SKM-1 (cell line): ENCODE results near the gene PRCP.

Experiments
- DNase-seq: peaks from one replicate; lab custom pipeline; 2025; ENCODE audit not compliant: unreplicated experiment; lab: John Stamatoyannopoulos, UW

PRCP gene

DNA sequence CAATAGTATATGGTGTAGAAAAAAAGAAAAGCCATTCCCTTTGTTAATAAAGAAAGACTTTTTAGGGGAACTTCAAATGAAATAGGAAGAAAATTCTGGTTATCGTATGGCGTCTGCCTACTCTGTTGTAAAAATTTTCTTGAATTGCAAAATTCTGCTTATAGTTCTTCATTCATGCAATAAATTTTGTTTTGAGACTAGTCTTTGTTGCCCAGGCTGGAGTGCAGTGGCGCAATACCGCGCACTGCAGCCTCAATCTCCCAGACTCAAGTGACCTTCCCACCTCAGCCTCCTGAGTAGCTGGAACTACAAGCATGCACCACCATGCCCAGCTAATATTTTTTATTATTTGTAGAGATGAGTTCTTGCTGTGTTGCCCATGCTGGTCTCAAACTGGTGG is 7.1 kb upstream of the PRCP start:
- no peak for DNase-seq

DNA sequence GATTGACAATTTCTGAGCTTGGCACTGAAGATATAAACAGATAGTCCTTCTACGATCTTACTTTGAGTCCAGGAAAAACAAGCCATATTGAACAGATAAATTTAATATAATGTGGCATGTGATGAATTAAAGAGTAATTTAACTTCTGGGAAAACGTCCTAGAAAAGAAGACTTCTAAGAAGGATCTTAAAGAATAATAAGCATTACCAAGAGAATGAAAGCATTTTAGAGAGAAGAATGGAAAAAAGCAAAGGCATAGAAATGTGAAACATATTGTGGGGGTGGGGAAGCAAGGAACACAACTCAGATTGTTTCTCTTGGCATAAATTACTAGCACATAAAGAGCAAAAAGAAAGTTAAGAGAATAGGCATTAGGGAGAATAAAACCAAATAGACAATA is 6.7 kb upstream of the PRCP start:
- DNase-seq = no peak

DNA sequence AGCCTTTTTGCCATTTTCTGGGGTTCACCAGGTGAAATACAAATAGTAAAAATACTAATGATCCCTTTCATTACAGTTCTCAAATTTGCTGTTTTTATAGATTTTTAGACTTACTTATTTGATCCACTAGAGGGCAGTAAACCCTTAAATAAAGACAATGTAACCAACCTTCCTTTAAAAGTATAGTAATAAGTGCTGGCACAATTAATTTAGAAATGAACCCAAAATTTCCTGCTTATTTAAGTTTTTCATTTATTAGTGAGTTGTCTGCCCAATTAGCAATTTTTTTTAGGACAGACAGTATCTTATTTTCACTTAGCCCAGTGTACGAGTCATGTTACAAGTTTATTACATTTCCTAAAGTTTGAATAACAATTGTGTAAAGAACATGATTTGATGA is 6.0 kb upstream of the PRCP start:
- DNase-seq = peak; percentile 25

DNA sequence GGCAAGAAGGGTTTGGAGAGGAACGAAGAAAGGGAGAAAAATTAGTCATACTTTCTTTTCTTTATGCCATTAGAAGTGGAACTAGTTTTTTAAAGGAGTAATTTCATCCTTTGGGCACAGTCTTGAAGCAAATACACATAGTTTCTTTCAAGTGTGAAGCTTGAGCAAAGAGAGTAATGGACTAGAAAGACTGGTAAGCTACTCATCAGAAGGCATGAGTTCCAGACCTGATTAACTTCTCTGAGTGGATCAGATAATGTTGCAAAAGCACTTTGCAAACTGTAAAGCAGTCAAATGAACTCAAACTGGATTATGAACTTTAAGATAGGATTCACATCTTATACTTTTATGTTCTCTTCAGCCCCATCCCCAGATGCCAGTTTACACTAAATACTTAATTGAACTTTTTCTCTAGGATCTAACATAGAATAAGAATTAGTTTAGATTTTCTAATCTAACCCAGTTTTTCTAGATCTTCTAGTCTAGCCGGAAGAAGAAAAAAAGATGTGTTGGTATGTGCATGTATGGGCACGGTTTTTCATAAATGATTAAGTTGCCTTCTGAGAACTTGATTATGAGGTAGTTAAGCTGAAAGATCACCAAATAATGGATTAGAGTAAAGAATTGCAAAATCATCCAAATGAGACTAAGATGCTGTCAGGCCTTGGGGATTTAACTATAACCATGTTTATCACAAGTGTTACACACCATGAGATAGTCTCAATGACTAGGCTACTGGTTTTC is 3.8 kb upstream of the PRCP start:
- DNase-seq = no peak

DNA sequence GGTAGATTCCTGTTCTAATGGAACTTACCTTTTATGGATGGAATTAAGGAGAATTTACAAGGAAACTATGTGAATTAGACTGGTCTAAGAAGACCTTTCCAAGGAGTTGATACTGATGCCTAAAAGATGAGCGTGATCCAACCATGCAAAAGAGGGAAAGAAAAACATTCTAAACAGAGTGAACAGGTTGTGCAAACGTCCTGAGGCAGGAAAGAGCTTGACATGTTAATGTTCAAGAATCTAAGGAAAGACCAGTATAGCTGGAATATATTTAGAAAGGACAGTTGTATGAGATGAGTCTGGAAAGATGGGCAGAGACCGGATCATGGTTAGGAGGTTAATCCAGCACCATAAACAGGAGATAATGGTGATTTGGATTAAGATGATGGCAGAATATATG is 2.6 kb upstream of the PRCP start:
- no peak for DNase-seq

DNA sequence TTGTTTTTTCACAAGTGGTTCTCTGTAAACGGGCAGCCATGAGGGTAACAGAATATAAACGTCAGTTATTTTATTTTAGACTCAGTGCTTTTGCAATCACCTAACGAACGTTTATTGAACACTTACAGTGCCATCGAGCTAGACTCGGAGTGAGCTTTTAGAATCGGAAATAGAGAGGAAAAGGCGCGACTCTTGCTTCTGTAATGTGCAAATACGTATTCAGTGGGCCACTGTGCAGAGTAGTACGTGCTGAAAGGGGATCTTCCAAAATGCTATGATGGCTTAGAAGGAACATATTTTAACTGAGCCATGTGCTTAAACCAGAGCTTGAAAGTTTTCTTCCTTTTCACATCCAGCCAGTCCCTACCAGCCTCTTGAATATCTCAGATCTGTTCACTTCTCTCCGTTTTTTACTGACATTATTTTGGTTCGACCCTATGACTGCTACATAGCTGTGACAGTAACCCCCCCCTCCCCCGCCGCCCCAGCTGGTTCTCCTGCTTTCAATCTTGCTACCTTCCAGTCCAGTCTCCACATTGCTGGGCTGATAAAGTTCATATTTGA is 1.8 kb upstream of the PRCP start:
- no peak for DNase-seq

DNA sequence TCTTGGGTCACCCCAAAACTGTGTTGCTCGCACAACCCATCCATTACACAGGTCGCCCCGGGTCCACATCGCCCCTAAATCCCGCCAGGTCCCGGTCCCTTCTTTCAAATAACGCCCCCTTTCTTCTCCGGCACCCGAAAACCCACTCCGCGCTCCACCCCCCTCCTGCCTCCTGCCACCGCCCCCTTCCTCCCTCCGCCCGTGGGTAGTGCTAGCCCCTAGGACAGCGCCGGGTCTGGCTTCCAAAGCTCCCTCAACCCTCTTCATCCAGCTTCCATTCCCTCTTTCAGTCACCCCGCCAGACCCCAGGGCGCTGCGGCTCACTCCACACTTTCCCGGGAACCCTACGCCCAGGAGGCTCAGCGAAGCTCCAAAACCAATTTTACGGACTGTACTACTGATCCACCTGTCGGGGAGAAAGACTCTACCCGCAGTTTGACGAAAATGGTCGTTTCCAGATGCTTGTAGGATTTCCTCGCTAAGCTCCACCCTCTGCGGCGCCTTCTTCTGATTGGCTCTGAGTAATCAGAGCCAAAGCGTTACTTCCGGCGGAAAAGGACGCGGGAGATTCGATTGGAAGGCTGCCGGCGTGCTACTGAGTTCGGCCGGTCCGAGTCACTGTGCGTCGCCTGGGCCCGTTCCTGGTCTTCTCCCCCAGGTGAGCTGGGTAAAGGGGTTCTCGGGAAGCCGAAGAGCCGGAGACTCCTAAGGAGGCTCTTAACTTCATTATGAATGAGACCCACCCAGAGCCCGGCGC is 1.1 kb upstream of the PRCP start, which contains the start of gene DDIAS:
Gene DDIAS, plus strand, starts transcription at position 572 of the 757 bp plus-strand sequence. CDS start 13,003 bp downstream, outside the sequence.
- peak; percentile 94 for DNase-seq

DNA sequence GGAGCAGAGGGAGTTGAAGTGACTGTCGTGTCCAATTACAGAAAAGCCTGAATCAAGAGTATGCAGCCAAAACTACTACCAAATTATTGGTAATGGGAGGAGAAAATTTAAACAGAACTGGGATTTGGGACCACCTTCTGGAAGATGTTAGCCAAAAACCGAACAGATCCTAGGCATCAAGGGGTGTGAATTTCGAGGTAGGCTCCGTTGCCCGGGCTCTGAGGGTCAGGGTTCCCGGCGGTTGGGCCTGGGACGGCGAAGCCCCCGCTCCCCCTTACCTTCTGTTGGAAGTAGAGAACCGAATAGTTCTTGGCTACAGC is 313 bp downstream of the PRCP start:
- no peak for DNase-seq

DNA sequence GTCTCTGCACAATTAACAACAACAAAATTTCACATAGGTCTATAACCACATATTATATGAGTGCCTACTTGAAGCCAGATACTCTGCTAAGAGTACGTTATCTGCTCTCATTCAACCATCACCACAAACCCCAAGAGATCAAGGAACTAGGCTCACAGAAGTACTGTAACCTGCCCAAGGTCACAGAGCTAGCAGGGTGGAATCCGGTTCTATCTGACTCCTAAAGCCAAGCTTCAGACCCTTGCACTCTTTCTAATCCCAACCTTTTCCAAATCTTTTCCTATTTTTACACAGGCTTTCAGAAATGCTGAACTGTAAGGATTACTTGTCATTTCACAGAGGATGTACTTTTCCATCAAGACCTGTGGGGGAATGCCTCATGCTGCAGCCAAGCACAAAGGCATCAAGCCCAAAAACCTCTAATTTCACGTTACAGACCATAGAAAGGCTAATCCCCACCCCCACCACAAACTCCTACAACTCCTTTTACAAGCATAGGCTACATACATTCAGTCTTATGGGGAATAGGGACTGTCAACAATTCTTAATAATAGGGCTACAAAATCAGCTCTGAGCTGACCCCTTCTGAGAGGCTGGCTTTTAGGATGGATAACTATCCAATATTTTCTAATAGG is 927 bp downstream of the PRCP start:
- peak; percentile 2 for DNase-seq

DNA sequence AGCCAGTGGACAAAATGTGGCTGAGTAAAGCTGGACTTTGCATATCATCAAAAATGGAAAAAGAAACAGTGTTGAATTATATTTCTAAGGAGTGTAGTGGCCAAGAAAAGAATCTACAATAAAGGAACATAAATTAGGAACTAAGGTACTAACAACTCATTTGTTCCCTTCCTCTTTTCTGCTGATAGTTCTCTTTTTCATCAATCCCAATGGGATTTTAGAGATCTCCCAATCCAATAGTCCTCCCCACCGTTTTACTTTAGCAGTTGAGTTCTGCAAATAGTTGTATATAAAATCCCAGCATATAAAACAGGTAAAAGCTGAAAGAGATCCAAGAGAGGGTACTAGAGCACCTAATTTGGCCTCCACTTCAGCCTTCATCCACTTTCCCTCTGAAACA is 2.0 kb downstream of the PRCP start:
- DNase-seq = peak; percentile 2

DNA sequence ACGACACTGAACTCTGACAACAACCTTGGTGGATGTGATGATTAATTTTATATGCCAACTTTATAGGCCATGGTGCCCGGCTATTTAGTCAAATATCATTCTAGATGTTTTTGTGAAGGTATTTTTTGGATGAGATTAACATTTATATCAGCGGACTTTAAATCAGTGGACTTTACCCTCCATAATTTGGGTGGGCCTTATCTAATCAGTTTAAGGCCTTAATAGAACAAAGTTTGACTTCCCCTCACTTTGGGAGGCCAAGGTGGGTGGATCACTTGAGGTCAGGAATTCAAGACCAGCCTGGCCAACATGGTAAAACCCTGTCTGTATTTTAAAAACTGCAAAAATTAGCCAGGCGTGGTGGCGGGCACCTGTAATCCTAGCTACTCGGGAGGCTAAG is 4.0 kb downstream of the PRCP start:
- no peak for DNase-seq

DNA sequence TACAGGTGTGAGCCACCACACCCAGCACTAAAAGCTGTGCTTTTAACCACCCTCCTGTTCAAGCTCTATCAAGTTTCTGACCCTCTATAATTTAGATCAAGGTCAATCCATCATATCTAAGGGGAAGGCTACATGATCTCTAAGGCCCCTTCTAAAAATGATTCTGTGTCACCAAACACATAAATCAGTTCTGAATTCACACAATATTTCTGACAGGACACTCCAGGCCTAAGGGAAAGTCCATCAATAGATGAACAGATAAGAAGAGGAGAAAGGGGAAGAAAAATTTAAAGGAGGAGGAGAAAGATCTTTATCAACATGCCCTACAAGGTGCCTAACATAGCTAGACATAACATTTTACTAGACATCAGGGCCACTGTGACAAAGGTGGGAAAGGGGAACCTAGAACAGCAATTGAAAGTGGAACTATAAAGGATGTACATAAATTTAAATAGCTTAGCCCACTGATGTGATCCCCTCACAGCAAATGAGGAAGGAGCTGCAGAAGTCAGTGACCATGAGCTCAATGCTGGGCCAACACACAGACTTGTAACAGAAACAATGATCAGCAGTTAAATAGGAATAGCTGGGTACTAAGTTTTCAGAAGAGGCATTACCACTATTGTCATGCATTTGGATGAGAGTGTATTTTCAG is 4.7 kb downstream of the PRCP start:
- DNase-seq = peak; percentile 36

DNA sequence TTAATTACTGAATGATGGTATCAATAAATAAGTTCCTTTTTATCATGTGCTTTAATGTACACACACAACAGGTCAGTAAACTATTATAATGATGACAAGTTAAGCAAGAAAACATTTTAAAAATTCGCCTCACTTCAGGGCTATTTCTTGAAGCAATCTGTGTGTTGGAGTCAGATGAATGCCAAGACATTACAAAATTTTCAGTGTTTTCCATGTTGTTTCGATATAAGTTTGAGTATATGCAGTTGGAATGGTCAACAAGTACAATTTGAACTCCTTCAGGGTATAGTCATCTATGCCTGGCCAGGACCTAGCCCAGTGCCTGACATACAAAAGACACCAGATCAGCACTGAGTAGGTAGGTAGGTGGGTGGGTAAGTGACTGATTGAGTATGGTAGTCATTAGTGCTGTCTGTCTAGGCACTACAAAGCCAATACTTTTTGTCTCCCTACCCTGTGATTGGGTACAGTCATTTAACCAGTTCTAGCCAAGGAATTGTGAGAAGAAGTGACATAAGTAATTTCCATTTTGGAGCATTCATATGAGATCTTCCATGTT is 7.5 kb downstream of the PRCP start:
- DNase-seq = no peak

DNA sequence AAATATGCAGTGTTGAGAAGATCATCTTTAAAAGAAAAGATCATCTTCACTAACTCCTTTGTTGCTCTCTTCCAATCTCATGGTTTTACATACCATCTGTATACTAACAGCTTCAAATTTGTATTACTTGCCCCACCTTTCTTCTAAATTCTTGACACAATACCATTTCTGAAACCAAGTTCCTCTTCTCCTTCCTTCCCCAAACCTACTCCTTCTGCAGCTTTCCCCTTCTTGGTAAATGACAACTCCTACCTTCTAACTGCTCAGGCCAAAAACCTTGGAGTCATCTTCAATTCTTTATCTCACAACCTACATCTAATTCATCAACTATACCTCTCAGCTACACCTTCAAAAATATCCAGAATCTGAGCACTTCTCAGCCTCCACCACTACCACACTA is 9.3 kb downstream of the PRCP start:
- DNase-seq = peak; percentile 65

DNA sequence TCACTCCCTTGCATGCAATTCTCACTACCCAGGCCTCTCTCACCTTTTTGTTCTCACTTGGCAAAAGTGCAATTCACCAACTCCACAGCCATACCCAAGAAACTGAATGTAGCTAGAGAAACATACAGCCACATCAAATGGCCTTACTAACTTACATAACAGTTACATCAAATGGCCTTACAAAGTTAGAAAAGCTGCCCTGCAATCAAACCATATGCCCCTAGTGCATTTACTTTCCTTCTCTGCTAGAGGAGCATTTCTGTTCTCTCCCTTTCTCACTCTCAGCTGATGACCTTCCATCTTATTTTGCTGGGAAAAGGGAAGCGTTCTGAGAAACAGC is 10.3 kb downstream of the PRCP start:
- DNase-seq = no peak

DNA sequence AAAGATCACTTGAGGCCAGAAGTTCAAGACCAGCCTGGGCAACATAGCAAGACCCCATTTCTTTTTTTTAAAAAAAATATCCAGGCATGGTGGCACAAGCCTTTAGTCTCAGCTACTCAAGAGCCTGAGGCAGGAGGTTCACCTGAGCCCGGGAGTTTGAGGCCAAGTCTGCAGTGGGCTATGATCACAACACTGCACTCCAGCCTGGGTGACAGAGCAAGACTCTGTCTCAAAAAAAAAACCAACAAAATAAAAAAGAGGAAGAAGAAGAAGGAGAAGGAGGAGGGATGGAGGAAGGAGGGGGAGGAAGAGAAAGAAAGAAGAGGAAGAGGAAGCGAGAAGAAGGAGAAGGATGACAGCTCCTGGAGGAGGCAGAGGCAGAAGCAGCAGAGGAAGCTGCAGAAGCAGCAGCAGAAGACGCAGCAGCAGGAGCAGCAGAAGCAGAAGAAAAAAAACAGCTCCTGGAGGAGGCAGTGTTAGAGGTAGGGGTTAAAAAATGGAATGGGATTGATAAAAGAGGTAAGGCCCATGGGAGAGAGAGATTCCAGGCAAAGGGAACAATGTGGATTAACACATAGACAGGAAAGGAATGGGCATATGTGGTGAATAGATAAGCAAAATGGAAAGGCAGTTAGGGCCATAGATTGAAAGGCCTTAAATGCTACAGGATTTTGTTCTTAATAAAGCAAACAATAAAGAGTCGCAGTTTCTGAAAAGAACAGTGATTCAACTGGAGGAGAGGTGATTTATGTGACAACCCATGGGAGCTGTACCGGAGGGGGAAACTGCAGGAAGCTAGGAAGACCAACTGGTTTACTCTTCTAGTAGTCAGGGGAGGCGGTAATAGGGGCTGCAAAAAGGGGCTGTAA is 10.9 kb downstream of the PRCP start:
- DNase-seq = peak; percentile 91

DNA sequence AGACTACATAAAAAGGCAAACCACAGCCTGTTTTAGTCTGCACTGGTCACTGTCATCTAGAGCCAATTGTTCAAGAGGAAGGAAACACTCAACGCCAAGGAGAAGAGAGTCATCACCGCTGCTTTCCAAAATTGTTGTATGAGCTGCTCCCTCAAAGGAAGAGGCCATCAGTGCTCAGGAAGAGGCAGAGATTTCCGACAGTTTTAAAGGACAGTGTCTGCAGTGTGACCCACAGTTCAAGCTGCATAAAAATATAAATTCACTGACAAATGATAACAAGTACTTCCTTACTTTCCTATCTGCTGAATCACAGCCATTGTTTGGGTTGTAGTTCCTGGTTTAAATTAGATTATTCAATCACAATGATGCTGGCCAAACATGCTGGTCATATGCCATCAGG is 16.4 kb downstream of the PRCP start:
- DNase-seq = no peak

DNA sequence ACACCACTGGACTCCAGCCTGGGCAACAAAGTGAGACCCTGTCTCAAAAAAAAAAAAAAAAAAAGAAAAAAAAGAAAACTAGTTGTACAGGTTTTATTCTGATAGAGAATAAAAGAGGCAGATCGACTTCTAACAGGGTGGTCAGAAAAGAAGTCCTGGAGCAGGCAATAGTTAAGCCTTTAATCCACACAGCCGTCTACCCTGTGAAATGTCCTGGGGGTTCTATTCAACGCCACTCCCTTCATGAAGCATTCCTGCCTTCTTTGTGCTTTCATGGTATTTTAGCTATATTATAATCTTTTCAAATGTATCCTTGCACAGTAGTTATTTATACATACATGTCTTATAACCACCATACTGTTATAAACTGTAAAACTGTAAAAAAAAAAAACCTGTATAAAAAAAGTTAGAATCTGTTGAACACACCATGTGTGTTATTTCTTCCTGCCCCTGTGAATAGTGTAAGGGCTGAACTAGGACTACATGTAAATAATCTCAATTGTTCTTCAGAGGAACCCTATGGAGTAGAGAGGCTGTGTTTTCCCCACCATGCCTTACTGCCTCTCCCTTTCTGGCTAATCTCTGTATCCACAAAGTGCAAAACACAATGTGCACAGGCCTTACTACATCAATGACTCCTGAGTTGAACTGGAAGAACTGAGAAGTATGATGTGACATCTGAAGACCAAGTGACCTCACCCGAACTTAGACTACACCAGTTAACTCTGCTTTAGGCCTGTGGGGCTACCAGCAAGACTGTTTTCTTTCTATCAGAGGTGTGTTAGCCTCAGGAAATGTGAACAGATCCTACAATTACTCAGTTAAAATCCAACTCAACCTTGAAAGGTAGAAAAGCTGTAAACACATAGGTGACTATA is 25.3 kb downstream of the PRCP start:
- DNase-seq = no peak

DNA sequence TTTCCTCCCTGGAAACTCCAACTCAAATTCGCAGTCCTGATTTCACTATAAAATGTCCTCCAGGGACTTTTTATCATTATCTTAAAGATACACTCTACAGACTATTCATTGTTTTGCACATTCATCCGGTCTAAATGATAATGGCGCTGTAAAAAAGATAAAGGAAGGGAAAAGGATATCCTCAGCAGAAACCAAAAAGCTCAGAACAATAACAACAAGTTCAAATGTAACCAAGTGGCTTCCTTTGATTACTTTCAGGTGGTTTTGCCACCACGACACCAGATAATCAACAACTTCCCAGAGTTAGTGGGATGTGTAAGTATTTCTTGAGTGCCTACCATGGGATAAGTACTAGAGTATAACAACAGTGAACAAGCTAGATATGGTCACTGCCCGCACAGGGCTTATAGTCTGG is 26.3 kb downstream of the PRCP start:
- no peak for DNase-seq
